Stimulated activated CD8-positive, alpha-beta memory T cell treated with anti-CD3 and anti-CD28 coated beads, Interleukin-4, amount 100 ng/mL, for 4 hours (primary cell): ENCODE data around the gene ASH1L.
"Not testable (repeated sequence)": the region's sequence is repeated elsewhere in the genome, so short reads cannot be mapped to it uniquely, and the experiment has no call there.

Experiments used
- DNase-seq, 2 donors: peaks; one replicate each; pipeline ENCODE4 v3.0.0-alpha.2; 2020; ENCODE audit warnings: low read depth in 2 of 2, low spot score in 1 of 2

Gene ASH1L

GRCh38 chr1:155563377-155564022, 897 bp upstream of the ASH1L start:
- DNase-seq: not testable (repeated sequence)

- DNase-seq: peak; percentile 31
These were observed 623 bp downstream of the ASH1L start for GRCh38 chr1:155561779-155562580.

GRCh38 chr1:155555915-155556314, 6.7 kb downstream of the ASH1L start:
- no peak for DNase-seq

- no peak for DNase-seq
These were observed 9.3 kb downstream of the ASH1L start for GRCh38 chr1:155553349-155553748.

GRCh38 chr1:155548706-155549105, 13.9 kb downstream of the ASH1L start:
- no peak for DNase-seq

GRCh38 chr1:155540000-155540874, 22.4 kb downstream of the ASH1L start:
- no peak for DNase-seq

- DNase-seq: no peak
These were observed 25.4 kb downstream of the ASH1L start for GRCh38 chr1:155537193-155537592.

GRCh38 chr1:155531624-155532023, 31.0 kb downstream of the ASH1L start:
- DNase-seq: no peak

GRCh38 chr1:155529929-155530328, 32.7 kb downstream of the ASH1L start:
- no peak for DNase-seq

- no peak for DNase-seq
These were observed 33.5 kb downstream of the ASH1L start for GRCh38 chr1:155529109-155529508.

- DNase-seq: no peak
These were observed 34.9 kb downstream of the ASH1L start for GRCh38 chr1:155527677-155528076.

- no peak for DNase-seq
These were observed 36.2 kb downstream of the ASH1L start for GRCh38 chr1:155526356-155526755.

- no peak for DNase-seq
These were observed 40.5 kb downstream of the ASH1L start for GRCh38 chr1:155522069-155522468.

- DNase-seq: no peak
These were observed 44.1 kb downstream of the ASH1L start for GRCh38 chr1:155518484-155518883.

- no peak for DNase-seq
These were observed 47.9 kb downstream of the ASH1L start for GRCh38 chr1:155514582-155515187.

- DNase-seq: no peak
These were observed 49.2 kb downstream of the ASH1L start for GRCh38 chr1:155513300-155513916.

- DNase-seq: not testable (repeated sequence)
These were observed 51.2 kb downstream of the ASH1L start for GRCh38 chr1:155511385-155511784.

- DNase-seq: no peak
These were observed 53.5 kb downstream of the ASH1L start for GRCh38 chr1:155509064-155509463.

GRCh38 chr1:155507945-155508344, 54.7 kb downstream of the ASH1L start:
- no peak for DNase-seq

GRCh38 chr1:155505963-155506362, 56.6 kb downstream of the ASH1L start:
- DNase-seq: not testable (repeated sequence)

- DNase-seq: no peak
These were observed 58.4 kb downstream of the ASH1L start for GRCh38 chr1:155504207-155504606.
